Esophagus muscularis mucosa (tissue), 3 donors: Measurements from ENCODE around the gene ADAMTSL1.

Source experiments
- POLR2A ChIP-seq: fragments of 450-650 bp; IDR thresholded peaks from one replicate; pipeline ENCODE4 v1.6.1; 2017; ENCODE audit warnings: antibody characterized with exemption, moderate library complexity, mild to moderate bottlenecking, low read depth
- POLR2AphosphoS5 ChIP-seq, 2 donors: sonication (generic); formaldehyde crosslinking; IDR thresholded peaks; one replicate each; pipeline ENCODE4 v1.6.1; 2017; ENCODE audit warnings: antibody characterized with exemption in 2 of 2
- TF ChIP-seq, protein P1 (sequence below), 3 experiments: fragments of 200-600 bp in 2 of 3; fragments of 450-650 bp in 1 of 3; sonication (generic) in 2 of 3; IDR thresholded peaks; one replicate each; pipeline ENCODE4 v1.5.1; 2017 to 2019; ENCODE audit warnings: antibody characterized with exemption in 3 of 3, mild to moderate bottlenecking in 2 of 3, moderate library complexity in 1 of 3

DNA sequence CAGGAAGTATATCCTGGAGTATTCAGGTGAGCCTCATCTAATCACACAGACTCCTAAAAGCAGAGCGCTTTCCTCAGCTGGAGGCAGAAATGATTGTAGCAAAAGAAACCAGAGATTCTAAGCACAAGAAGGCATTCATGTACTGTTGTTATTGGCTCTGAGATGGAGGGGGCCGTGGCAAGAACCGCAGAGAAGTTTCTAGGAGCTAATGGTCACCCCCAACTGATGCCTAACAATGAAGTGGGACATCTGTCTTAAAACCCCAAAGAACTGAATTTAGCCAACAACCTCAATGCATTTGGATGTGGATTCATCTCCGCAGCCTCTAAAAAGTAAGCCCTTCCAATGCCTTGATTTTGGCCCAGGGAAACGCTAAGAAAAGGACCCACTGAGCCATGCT is 76.3 kb downstream of the ADAMTSL1 start:
- TF ChIP-seq, protein P1, sequence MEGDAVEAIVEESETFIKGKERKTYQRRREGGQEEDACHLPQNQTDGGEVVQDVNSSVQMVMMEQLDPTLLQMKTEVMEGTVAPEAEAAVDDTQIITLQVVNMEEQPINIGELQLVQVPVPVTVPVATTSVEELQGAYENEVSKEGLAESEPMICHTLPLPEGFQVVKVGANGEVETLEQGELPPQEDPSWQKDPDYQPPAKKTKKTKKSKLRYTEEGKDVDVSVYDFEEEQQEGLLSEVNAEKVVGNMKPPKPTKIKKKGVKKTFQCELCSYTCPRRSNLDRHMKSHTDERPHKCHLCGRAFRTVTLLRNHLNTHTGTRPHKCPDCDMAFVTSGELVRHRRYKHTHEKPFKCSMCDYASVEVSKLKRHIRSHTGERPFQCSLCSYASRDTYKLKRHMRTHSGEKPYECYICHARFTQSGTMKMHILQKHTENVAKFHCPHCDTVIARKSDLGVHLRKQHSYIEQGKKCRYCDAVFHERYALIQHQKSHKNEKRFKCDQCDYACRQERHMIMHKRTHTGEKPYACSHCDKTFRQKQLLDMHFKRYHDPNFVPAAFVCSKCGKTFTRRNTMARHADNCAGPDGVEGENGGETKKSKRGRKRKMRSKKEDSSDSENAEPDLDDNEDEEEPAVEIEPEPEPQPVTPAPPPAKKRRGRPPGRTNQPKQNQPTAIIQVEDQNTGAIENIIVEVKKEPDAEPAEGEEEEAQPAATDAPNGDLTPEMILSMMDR (IDR thresholded peaks at IDR 0.05), result no peak
- TF ChIP-seq POLR2AphosphoS5 (IDR thresholded peaks at IDR 0.05) (no peak), POLR2A (no peak)
